GM19025 (cell line): ENCODE results near the gene BCAS3.
"Not testable (repeated sequence)": the region's sequence is repeated elsewhere in the genome, so short reads cannot be mapped to it uniquely, and the experiment has no call there.

ENCODE experiments used
- ATAC-seq: cut with Tn5 transposase; IDR thresholded peaks from one replicate; pipeline ENCODE4 v1.9.1; 2021; ENCODE audit warnings: mild to moderate bottlenecking, low read depth, moderate library complexity; ENCODE audit not compliant: unreplicated experiment

Gene BCAS3

GRCh38 chr17:60743799-60744198 lies 66.1 kb downstream of the BCAS3 start:
- no peak for ATAC-seq

- ATAC-seq: no peak
Observed at GRCh38 chr17:60744355-60744966, 66.8 kb downstream of the BCAS3 start.

GRCh38 chr17:60745544-60745943 lies 67.9 kb downstream of the BCAS3 start:
- no peak for ATAC-seq

GRCh38 chr17:60747069-60747808 lies 69.6 kb downstream of the BCAS3 start:
- ATAC-seq: no peak

GRCh38 chr17:60748204-60748603 lies 70.6 kb downstream of the BCAS3 start:
- no peak for ATAC-seq

- ATAC-seq: no peak
Observed at GRCh38 chr17:60749050-60749449, 71.4 kb downstream of the BCAS3 start.

- ATAC-seq: no peak
Observed at GRCh38 chr17:60749708-60750107, 72.1 kb downstream of the BCAS3 start.

GRCh38 chr17:60750640-60751039 lies 73.0 kb downstream of the BCAS3 start:
- ATAC-seq: no peak

- ATAC-seq: no peak
Observed at GRCh38 chr17:60751884-60752283, 74.2 kb downstream of the BCAS3 start.

GRCh38 chr17:60752873-60753577 lies 75.4 kb downstream of the BCAS3 start:
- no peak for ATAC-seq

GRCh38 chr17:60754057-60754604 lies 76.5 kb downstream of the BCAS3 start:
- no peak for ATAC-seq

- not testable (repeated sequence) for ATAC-seq
Observed at GRCh38 chr17:60756798-60757197, 79.1 kb downstream of the BCAS3 start.

- no peak for ATAC-seq
Observed at GRCh38 chr17:60757437-60757836, 79.8 kb downstream of the BCAS3 start.

- no peak for ATAC-seq
Observed at GRCh38 chr17:60759756-60760155, 82.1 kb downstream of the BCAS3 start.

- ATAC-seq: not testable (repeated sequence)
Observed at GRCh38 chr17:60761301-60761700, 83.7 kb downstream of the BCAS3 start.

- ATAC-seq: no peak
Observed at GRCh38 chr17:60766778-60767190, 89.1 kb downstream of the BCAS3 start.

GRCh38 chr17:60767744-60768308 lies 90.2 kb downstream of the BCAS3 start:
- no peak for ATAC-seq

- ATAC-seq: no peak
Observed at GRCh38 chr17:60769327-60769726, 91.7 kb downstream of the BCAS3 start.

GRCh38 chr17:60770946-60771422 lies 93.3 kb downstream of the BCAS3 start:
- no peak for ATAC-seq

GRCh38 chr17:60771621-60772020 lies 94.0 kb downstream of the BCAS3 start:
- not testable (repeated sequence) for ATAC-seq

GRCh38 chr17:60773552-60773951 lies 95.9 kb downstream of the BCAS3 start:
- ATAC-seq: no peak
